GM12892 (cell line): ENCODE measurements around the gene THBD.

ENCODE experiments used
- POLR2A ChIP-seq: IDR thresholded peaks from 2 replicates; pipeline ENCODE4 v1.6.1; 2011; ENCODE audit warnings: low read depth, low read length, control low read depth
- TAF1 ChIP-seq: IDR thresholded peaks from 2 replicates; pipeline ENCODE4 v1.6.1; 2011; ENCODE audit warnings: low read depth, mild to moderate bottlenecking, control low read depth, low read length, borderline replicate concordance

DNA sequence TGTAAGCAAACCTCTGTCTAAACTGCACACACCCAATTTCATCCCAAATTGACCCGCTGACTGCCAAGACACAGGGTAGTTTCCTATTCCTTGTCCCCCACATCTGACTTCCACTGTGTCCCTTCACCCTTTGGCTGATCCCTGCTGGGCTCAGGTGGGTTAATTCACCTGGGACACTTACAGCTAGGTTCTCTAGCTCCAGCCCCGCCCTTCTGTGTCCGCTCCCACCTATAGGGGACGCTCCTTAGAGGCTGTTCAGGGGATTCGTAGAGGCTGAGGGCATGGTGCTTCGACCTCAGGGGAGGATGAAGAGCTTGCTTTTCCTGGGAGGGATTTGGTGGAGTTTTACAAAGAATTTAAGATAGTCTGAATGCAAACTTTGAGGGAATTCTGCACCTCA, 40.7 kb upstream of the THBD start:
- no peak for TF ChIP-seq TAF1
- TF ChIP-seq POLR2A: no peak
